ENCODE measurements around the gene MC1R. TPM values are rescaled to one million over a fixed set of nuclear protein-coding genes. Genes with fewer than 3 reads are reported as not detected.

MC1R gene
- total RNA-seq, 2 donors from 2014 or later = 3.4 to 4.8 TPM

DNA sequence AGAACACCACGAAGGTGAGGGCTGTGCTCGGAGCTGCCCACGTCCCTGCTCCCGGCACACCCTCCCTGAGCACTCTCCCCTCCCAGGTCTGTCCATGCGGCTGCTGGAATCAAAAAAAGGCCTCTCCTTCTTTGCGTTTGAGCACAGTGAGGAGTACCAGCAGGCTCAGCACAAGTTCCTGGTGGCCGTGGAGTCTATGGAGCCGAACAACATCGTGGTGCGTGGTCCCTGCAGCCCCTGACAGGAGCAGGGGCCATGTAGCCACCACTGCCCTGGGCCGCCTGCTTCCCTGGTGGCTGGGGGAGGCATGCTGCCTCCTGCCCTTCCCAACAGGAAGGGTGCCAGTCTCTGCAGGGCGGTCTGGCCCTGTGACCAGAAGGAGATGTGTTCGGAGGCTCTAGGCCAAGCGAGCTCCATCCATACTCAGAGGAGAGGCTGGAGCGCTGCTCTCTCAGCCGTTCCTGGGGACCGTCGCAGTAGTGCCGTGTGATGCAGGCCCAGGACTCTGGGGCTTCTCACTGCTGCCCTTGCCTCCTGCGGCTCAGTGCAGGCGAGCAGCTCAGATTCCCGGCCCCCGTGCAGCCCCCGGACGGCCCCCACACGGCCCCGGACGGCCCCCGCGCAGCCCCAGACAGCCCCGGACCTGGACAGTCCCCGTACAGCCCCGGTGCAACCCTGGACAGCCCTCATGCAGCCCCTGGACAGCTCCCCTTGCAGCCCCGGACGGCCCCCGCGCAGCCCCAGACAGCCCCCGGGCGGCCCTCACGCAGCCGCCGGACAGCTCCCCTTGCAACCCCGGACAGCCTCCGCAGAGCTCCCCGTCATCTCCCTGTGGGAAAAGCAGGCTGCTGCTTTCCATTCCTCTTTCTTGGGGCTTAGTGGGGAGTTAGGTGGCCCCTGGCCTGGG is 24.8 kb upstream of the MC1R start:
- peaks cover 73% of the 10 kb centered on the region for H3K36me3 Mint-ChIP-seq (ENCODE audit: low read depth)
- TF ChIP-seq, protein P1, sequence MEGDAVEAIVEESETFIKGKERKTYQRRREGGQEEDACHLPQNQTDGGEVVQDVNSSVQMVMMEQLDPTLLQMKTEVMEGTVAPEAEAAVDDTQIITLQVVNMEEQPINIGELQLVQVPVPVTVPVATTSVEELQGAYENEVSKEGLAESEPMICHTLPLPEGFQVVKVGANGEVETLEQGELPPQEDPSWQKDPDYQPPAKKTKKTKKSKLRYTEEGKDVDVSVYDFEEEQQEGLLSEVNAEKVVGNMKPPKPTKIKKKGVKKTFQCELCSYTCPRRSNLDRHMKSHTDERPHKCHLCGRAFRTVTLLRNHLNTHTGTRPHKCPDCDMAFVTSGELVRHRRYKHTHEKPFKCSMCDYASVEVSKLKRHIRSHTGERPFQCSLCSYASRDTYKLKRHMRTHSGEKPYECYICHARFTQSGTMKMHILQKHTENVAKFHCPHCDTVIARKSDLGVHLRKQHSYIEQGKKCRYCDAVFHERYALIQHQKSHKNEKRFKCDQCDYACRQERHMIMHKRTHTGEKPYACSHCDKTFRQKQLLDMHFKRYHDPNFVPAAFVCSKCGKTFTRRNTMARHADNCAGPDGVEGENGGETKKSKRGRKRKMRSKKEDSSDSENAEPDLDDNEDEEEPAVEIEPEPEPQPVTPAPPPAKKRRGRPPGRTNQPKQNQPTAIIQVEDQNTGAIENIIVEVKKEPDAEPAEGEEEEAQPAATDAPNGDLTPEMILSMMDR (conservative IDR thresholded peaks at IDR 0.05) = no peak
- H3K27ac Mint-ChIP-seq = no peak overlapping the region
- WGBS, 2 experiments (ENCODE audit: insufficient coverage in 1 of 2, insufficient read length in 1 of 2) = 95 to 96% methylated on average over 31 to 45 of the region's 45 CpGs
- H3K9me3 Mint-ChIP-seq = no peaks in the 10 kb centered on the region
- H3K4me3 Mint-ChIP-seq = no peak overlapping the region
- Histone ChIP-seq H3K27me3 (ENCODE audit: control insufficient read depth, insufficient read depth, low read length, poor library complexity, severe bottlenecking) (no peaks in the 10 kb centered on the region), H3K4me1 (ENCODE audit: control insufficient read depth, insufficient read depth, low read length) (no peaks in the 10 kb centered on the region), H3K36me3 (ENCODE audit: control insufficient read depth, insufficient read depth, low read length) (peaks cover 62% of the 10 kb centered on the region), H3K4me3 (ENCODE audit: low read length) (no peak overlapping the region), H3K9ac (ENCODE audit: extremely low read depth, low read length, poor library complexity, severe bottlenecking) (no peak overlapping the region), H3K9me3 (ENCODE audit: control insufficient read depth, low read length) (no peaks in the 10 kb centered on the region), H3K27ac (ENCODE audit: low read depth, low read length) (no peak overlapping the region)
- no peaks in the 10 kb centered on the region for H3K4me1 Mint-ChIP-seq
- no peak for DNase-seq
- H3K27me3 Mint-ChIP-seq (ENCODE audit: insufficient read depth) = no peaks in the 10 kb centered on the region

DNA sequence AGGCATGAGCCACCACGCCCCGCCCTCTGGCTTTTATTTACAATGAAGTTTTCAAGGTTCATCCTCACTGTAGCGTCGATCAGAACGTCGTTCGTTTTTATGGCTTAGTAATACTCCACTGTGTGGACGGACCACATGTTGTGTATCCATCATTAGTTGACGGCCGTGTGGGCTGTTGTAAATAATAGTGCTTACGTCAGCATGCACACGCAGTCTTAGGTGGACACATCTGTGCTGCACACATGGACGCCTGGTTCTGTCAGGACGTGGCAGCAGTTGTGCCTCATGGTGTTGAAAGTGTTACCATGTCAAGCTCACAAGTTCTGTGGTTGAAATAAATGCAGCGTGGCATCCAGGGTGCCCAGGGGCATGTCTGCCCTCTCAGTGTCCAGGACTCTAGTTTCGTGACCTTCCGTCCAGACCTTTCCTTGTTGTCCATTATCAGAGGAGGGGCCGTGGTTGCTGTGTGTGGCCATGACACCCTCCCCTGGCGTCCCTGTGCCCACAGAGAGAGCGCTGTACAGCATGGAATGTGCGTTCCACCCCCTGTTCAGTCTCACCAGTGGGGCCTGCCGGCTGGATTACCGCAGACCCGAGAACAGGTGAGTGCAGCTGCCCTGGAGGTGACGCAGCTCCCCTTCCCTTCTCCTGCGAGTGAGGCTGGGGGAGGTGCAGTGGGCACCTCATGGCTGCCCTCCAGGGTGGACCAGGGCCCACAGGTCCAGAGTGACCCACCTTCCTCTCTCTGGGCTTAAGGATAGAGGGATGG is 23.0 kb upstream of the MC1R start:
- Histone ChIP-seq H3K4me3 (ENCODE audit: low read length) (no peak overlapping the region), H3K27ac (ENCODE audit: low read depth, low read length) (no peak overlapping the region), H3K27me3 (ENCODE audit: control insufficient read depth, insufficient read depth, low read length, poor library complexity, severe bottlenecking) (no peaks in the 10 kb centered on the region), H3K9ac (ENCODE audit: extremely low read depth, low read length, poor library complexity, severe bottlenecking) (no peak overlapping the region), H3K9me3 (ENCODE audit: control insufficient read depth, low read length) (no peaks in the 10 kb centered on the region), H3K4me1 (ENCODE audit: control insufficient read depth, insufficient read depth, low read length) (no peaks in the 10 kb centered on the region), H3K36me3 (ENCODE audit: control insufficient read depth, insufficient read depth, low read length) (peaks cover 73% of the 10 kb centered on the region)
- 96 to 97% methylated on average over 24 to 25 of the region's 26 CpGs for WGBS, 2 experiments (ENCODE audit: insufficient coverage in 1 of 2, insufficient read length in 1 of 2)
- TF ChIP-seq, protein P1 (conservative IDR thresholded peaks at IDR 0.05) = no peak
- peaks cover 76% of the 10 kb centered on the region for H3K36me3 Mint-ChIP-seq (ENCODE audit: low read depth)
- no peaks in the 10 kb centered on the region for H3K9me3 Mint-ChIP-seq
- no peaks in the 10 kb centered on the region for H3K27me3 Mint-ChIP-seq (ENCODE audit: insufficient read depth)
- DNase-seq = no peak
- H3K4me1 Mint-ChIP-seq = no peaks in the 10 kb centered on the region
- H3K27ac Mint-ChIP-seq = no peak overlapping the region
- H3K4me3 Mint-ChIP-seq = no peak overlapping the region

DNA sequence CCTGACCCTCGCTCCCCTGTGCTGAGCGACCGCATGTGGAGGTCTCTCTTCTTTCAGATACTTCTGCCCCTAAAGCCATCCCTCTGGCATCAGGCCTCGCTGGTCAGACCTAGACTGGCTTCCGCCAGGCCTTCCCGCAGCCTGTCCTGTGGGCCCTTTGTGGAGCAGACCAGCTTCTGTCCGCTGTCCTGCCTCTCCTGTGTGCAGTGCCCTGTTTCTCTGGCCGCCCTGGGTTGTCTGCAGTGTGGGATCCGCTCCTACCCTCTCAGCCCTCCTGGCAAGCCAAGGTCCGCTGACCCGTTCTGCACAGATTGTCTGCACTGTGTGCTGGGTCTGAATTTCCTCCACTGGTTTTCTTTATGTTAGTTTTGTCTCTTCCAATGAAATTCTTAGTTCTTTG is 21.5 kb upstream of the MC1R start:
- Mint-ChIP-seq H3K4me1 (no peaks in the 10 kb centered on the region), H3K9me3 (no peaks in the 10 kb centered on the region), H3K27me3 (ENCODE audit: insufficient read depth) (no peaks in the 10 kb centered on the region), H3K36me3 (ENCODE audit: low read depth) (peaks cover 73% of the 10 kb centered on the region), H3K27ac (no peak overlapping the region), H3K4me3 (no peak overlapping the region)
- DNase-seq = no peak
- Histone ChIP-seq H3K27me3 (ENCODE audit: control insufficient read depth, insufficient read depth, low read length, poor library complexity, severe bottlenecking) (no peaks in the 10 kb centered on the region), H3K27ac (ENCODE audit: low read depth, low read length) (no peak overlapping the region), H3K4me1 (ENCODE audit: control insufficient read depth, insufficient read depth, low read length) (no peaks in the 10 kb centered on the region), H3K4me3 (ENCODE audit: low read length) (no peak overlapping the region), H3K9ac (ENCODE audit: extremely low read depth, low read length, poor library complexity, severe bottlenecking) (no peak overlapping the region), H3K9me3 (ENCODE audit: control insufficient read depth, low read length) (no peaks in the 10 kb centered on the region), H3K36me3 (ENCODE audit: control insufficient read depth, insufficient read depth, low read length) (peaks cover 64% of the 10 kb centered on the region)
- WGBS, 2 experiments (ENCODE audit: insufficient coverage in 1 of 2, insufficient read length in 1 of 2) = 95% methylated on average over 7 to 11 of the region's 11 CpGs
- TF ChIP-seq, protein P1 (conservative IDR thresholded peaks at IDR 0.05) = no peak

All from endodermal cell (in vitro differentiated cells).